Left forelimb (tissue), 1 donor: ENCODE data around the gene NUP210.

Experiments
- DNase-seq: peaks from one replicate; pipeline ENCODE4 v3.0.0-alpha.2; 2018; ENCODE audit warnings: low spot score

Gene NUP210

GRCh38 chr3:13289771-13290285, 130.3 kb downstream of the NUP210 start:
- no peak for DNase-seq

- DNase-seq, result no peak
Observed at GRCh38 chr3:13288732-13289718, 131.1 kb downstream of the NUP210 start.

- no peak for DNase-seq
Observed at GRCh38 chr3:13287833-13288232, 132.3 kb downstream of the NUP210 start.

DNA sequence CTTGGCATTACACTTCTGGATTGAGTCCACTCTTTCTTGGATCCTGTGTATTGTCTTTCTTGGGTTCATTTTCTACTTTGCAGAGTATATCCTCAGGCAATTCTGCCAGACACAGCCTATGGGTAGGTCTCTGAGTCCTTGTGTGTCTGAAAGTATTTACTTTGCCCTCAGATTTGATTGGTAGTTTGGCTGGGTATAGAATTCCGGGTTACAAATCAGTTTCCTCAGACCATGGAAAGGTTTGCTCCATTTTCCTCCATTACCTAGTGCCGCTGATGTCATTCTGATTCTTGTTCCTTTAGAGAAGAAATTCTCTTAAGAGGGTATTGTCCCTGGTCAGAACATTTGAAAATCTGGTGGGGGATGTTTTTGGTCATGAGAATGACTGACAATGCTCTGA, 133.2 kb downstream of the NUP210 start:
- DNase-seq, result no peak

DNA sequence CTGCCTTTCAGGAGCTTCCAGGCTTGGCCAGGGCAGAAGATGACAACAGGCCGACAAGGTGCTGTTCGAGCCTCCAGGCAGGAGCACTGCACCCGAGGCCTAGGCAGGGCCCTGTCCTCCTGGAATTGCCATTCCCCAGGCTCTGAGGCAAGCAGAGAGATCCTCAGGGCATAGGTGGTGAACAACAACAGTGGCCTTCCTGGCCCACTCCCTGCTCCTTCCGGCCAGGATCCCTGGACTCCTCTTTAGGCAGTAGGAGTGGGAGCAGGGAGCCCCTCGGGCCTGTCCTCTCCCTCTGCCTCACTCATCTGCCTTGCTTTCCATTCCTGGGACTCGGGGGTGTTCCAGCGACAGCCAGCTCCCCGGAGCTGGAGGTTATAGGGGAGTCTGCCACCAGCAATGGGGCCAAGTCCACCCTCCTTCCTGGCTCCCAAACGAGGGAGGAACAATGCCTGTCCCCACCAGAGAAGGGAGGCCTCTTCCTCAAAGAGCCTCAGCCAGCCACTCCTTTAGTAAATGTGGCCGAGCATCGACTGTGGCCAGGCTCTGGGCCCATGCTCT, 135.0 kb downstream of the NUP210 start:
- DNase-seq, result no peak

- no peak for DNase-seq
Observed at GRCh38 chr3:13283877-13284264, 136.3 kb downstream of the NUP210 start.

DNA sequence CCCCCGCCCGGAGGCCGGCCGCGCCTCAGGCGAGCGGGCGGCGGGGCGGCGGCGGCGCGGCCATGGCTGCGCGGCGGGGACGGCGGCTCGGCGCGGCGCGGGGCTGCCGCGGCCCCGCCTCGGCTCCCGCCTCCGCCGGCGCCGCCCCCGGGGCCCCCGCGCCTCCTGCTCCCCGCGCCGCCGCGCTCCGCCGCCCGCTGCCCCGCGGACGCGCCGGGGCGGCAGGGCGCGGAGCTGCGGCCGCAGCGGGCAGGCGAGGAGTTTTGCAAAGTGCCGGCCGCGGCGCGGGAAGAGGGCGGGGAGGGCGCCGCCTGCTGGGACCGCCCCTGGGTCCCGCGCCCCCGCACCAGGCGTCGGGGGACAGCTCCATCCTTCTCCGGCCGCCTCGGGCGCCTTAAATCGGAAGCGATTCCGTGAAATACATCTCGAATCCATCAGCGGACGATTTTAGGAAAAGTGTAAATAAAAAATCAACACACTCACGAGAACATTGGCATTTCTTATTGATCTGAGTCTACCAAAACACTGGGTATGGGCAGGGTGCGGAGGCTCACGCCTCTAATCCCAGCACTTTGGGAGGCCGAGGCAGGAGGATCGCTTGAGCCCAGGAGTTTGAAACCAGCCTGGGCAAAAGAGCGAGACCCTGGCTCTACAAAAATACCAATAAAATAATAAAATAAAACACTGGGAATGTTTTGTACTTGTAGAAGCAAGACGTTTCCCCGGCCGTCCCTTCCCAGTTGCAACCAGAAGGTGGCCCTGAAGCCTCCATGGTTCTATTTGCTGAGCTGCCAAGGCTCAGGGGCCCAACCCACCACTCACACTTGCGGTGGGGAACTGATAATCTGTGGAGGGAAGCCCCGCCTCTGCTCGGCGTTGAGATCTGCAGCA, 136.9 kb downstream of the NUP210 start:
- no peak for DNase-seq

DNA sequence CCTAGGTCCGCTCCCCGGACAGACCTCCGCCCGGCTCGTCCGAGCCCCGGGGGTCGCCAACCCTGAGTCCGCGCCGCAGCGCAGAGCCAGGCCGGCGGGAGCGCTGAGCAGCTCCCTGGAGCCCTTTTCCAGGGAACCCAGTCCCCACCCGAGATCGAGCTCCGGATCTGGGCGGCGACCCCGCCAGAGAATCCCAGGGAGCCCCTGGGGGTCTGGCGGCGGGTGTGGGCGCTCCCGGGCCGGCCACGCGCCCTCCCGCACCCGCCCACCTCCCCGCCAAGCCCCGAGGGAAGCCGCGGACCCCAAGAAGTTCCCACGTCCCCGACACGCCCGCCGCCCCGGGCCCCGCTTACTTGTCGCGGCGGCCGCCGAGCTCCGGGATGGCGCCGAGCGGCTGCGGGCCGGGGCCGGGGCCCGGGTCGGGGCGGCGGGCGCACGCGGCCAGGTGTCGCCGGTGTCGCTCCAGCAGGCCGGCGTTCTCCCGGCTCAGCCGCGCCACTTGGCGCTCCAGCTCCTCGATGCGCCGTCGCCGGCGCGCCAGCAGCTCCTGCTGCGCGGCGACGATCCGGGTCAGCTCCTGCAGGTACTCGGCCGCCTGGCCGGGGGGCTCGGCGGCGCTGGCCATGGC, 137.7 kb downstream of the NUP210 start:
- DNase-seq, result no peak

- no peak for DNase-seq
Observed at GRCh38 chr3:13281507-13282357, 138.4 kb downstream of the NUP210 start.

DNA sequence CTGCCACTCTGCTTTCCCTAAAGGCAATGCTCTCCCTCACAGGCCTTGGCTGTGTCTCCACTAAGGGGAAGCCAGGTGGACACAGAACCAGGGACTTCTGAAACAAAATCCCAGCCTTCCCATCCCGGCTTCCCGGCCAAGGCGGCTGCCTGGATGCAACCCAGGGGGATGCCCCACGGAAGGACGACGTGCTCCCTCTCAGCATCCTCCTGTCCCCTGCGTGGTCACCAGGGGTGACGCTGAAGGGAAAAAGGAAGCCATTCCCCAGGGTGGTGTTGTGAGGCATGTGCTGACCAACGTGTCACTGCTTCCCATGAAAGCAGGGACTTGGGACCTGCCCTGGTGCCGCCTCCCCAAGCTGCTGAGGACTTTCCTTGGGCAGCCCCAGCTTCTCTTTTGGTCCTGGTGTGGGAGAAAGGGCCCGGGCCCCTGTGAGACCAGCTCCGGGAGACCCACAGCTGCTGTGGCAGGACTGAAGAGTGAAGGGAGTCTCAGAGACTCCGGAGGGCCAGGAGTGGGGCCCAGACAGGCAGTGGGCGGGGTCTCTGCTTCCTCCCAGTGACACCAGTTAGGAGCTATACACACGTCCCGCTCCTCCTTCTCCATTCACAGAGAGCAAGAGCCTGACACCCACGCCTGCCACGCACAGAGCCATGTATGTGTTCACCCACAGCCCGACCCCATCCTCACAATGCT, 139.2 kb downstream of the NUP210 start:
- no peak for DNase-seq

DNA sequence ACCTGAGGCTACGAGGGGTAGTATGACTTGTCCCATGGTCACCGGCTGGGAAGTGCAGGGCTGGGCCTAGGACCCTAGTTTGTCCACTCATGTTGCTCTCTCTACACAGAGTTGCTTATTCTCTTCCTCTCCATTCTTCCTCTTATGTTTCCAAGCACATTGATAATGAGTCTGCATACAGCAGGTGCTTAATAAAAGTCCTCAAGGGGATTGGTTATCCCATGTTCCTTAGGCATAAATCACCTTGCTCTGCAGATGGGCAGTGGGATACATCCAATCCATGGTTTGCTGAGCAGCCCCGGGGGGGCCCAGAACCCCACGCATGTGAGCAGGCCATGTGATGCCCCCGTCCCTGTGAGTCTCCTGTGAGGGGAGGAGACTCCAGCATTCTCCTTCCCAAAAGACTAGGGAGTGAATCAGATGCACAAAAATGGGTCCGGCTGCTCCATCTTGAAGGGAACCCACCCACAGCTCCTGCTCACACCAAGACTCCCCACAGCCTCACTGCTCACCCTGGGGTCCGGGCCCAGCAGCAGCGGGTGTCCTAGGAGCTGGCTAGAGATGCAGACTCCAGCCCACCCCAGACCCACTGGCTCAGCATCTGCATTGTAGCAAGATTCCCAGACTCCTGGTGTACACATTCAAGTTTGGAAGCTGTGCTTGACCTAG, 139.9 kb downstream of the NUP210 start:
- DNase-seq, result no peak

DNA sequence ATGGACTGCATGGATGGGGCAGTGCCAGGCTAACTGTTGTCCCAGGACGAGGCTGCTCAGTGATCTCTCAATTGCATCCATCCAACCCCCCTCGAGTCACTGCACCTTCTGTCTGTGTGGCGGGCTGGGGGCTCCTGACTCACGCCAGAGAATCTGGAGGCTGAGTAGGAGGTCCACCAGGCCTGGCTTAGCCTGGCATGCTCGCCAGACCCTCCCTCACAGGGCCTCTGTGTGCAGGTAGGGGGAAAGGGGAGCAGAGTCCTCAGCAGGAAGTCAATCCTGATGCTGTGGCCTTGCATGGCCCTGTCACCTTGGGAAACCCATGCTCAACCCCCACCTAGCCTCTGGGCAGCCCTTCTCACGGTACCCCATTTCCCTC, 140.6 kb downstream of the NUP210 start:
- DNase-seq, result no peak

GRCh38 chr3:13278783-13279531, 141.2 kb downstream of the NUP210 start:
- no peak for DNase-seq

DNA sequence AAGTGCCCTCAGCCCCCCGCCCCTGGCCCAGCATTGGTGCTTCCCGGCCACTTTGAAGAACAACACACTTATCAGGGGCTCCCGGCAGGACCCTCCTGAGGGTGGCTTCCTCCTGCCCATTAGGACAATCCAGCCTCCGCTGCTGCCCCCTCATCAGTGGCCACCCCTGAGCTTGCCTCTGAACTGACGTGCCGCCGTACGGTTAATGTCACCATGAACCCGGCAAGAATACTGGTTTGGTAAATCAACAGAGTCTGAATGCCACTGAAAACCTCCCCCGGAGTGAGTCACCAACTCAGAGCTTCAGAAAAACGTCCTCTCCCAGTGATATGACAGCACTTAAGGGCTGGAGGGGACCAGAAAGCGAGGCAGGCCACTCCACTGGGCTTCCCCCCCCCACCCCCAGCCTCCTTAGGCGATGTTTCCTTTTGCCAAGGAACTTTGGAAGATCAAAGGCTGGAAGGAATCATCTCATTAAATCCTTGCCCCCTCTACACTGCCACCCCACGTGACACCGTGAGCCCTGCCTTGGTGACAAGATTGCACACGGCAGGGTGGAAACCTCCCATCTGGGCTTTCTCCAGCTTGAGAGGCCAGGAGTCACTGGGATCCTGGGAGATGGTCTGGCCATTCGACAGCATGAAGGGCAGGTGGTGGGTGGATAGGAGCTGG, 142.1 kb downstream of the NUP210 start:
- no peak for DNase-seq

DNA sequence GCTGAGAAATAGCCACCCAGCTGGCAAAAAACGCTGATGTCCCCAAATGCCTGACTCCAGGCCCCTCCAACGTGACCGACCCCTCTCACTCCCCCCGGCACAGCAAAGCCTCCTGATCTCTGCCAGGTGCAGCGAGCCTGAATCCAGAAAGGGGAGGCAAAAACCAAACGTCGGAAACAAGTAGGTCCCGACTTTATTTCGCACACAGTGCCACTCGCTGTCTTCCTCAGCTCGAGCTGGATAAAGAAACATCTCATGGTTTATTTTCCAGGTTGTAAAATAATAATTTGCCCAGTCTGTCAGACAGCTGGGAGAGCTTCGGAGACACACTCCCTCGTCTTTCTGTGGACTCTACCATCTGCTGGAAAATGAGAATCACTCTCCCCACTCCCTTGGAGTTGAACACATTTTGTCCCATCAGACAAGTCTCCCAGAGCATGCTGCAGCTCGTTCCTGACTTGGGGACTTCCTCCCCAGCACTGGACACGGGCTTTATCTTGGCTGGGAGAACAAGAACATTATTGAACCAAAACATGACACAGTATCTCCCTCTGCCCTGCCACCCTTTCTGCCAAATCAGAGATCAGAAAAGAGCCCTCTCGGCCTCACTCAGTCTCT, 142.8 kb downstream of the NUP210 start:
- DNase-seq, result no peak

GRCh38 chr3:13276438-13277195, 143.5 kb downstream of the NUP210 start:
- DNase-seq, result no peak

GRCh38 chr3:13275376-13276005, 144.6 kb downstream of the NUP210 start:
- DNase-seq, result no peak
